A673 (cell line): ENCODE results near the gene MCTS1. TPM values are rescaled to one million over a fixed set of nuclear protein-coding genes. Genes with fewer than 3 reads are reported as not detected.
"Not testable (repeated sequence)": the region's sequence is repeated elsewhere in the genome, so short reads cannot be mapped to it uniquely, and the experiment has no call there.

Experiments used
- BruUV-seq: library from RNA; stranded (reverse); fragments of 400-500 nt; replicated peaks from 2 replicates; lab custom pipeline; 2021; lab: Mats Ljungman, UMichigan
- CTCF ChIA-PET: fragments of 300-600 bp; sonication (Branson Sonifier 250); formaldehyde crosslinking; loops from one replicate; lab custom pipeline; 2022; ENCODE audit warnings: antibody characterized with exemption; lab: Charles Lee
- POLR2A ChIA-PET: fragments of 300-600 bp; sonication (Branson Sonifier 250); formaldehyde crosslinking; loops from one replicate; lab custom pipeline; 2022; ENCODE audit warnings: antibody characterized with exemption; ENCODE audit not compliant: low non-redundant PET; lab: Charles Lee
- DNase-seq: peaks from one replicate; pipeline ENCODE4 v3.0.0-alpha.2; 2015; ENCODE audit warnings: low spot score
- H3K27ac ChIP-seq: fragments of 200-600 bp; sonication (generic); 2 replicates; pipeline ENCODE4 v1.5.1; 2016; ENCODE audit warnings: mixed run types, low read depth, mild to moderate bottlenecking, mixed read lengths, antibody characterized with exemption, low read length; ENCODE audit not compliant: poor library complexity, severe bottlenecking
- H3K27me3 ChIP-seq: fragments of 200-600 bp; sonication (generic); replicated peaks from 2 replicates; pipeline ENCODE4 v1.6.1; 2017; ENCODE audit warnings: mixed run types, low read depth, mild to moderate bottlenecking, mixed read lengths, antibody characterized with exemption, low read length; ENCODE audit not compliant: insufficient read depth, poor library complexity
- H3K36me3 ChIP-seq: fragments of 200-600 bp; sonication (generic); 2 replicates; pipeline ENCODE4 v1.6.1; 2016; ENCODE audit warnings: mixed run types, mild to moderate bottlenecking, mixed read lengths, antibody characterized with exemption, low read length; ENCODE audit not compliant: insufficient read depth, poor library complexity, severe bottlenecking
- H3K4me1 ChIP-seq: fragments of 200-600 bp; sonication (generic); 2 replicates; pipeline ENCODE4 v1.6.1; 2017; ENCODE audit warnings: mixed run types, mild to moderate bottlenecking, mixed read lengths, antibody characterized with exemption, low read length; ENCODE audit not compliant: insufficient read depth, poor library complexity, severe bottlenecking
- H3K4me3 ChIP-seq: fragments of 200-600 bp; sonication (generic); 2 replicates; pipeline ENCODE4 v1.5.1; 2016; ENCODE audit warnings: low read depth, mixed run types, mild to moderate bottlenecking, mixed read lengths, low read length; ENCODE audit not compliant: poor library complexity, severe bottlenecking
- H3K9me3 ChIP-seq: fragments of 200-600 bp; sonication (generic); 2 replicates; pipeline ENCODE4 v1.6.1; 2016; ENCODE audit warnings: mixed run types, low read depth, mild to moderate bottlenecking, mixed read lengths, antibody characterized with exemption, low read length; ENCODE audit not compliant: poor library complexity, severe bottlenecking
- CTCF ChIP-seq: fragments of 300-800, 200-600 bp; sonication (generic); conservative IDR thresholded peaks from 2 replicates; pipeline ENCODE4 v1.5.1; 2017; ENCODE audit warnings: low read depth, mild to moderate bottlenecking, antibody characterized with exemption, low read length, moderate library complexity, mixed read lengths
- EZH2 ChIP-seq: fragments of 200-600 bp; sonication (generic); IDR thresholded peaks from 2 replicates; pipeline ENCODE4 v1.6.1; 2017; ENCODE audit warnings: borderline replicate concordance, low read depth, mild to moderate bottlenecking, mixed read lengths, antibody characterized with exemption, low read length; ENCODE audit not compliant: poor library complexity, severe bottlenecking
- intact Hi-C: fragments of 100-400 bp; cut with micrococcal nuclease; formaldehyde crosslinking; loops from one replicate; pipeline ENCODE4 v1.10.0; 2022; ENCODE audit not compliant: unreplicated experiment
- total RNA-seq: library from RNA; stranded (reverse); gene quantifications from 2 replicates; pipeline ENCODE4 v1.2.3, GENCODE V29; 2021

The MCTS1 gene
- total RNA-seq, 1 experiment from 2014 or later: 62.3 TPM

GRCh38 chrX:120638619-120639018, 34.7 kb downstream of the MCTS1 start:
- intact Hi-C loops: no loop called here
- BruUV-seq: no TSS peak

GRCh38 chrX:120642871-120643270, 39.0 kb downstream of the MCTS1 start:
- no peak overlapping the region for H3K4me3 ChIP-seq

More at GRCh38 chrX:120638619-120639018, 34.7 kb downstream of the MCTS1 start:
- Histone ChIP-seq H3K27me3 (no peaks in the 10 kb centered on the region), H3K27ac (no peak overlapping the region), H3K36me3 (no peaks in the 10 kb centered on the region), H3K4me3 (no peak overlapping the region), H3K9me3 (no peaks in the 10 kb centered on the region), H3K4me1 (no peaks in the 10 kb centered on the region)
- ChIA-PET CTCF (no interaction called here), POLR2A (no interaction called here)
- no peak for TF ChIP-seq EZH2
- TF ChIP-seq CTCF: no peak
- no peak for DNase-seq

GRCh38 chrX:120647127-120647526, 43.2 kb downstream of the MCTS1 start:
- H3K9me3 ChIP-seq: no peaks in the 10 kb centered on the region
- no peaks in the 10 kb centered on the region for H3K36me3 ChIP-seq
- intact Hi-C loops: no loop called here
- no peak overlapping the region for H3K4me3 ChIP-seq
- H3K4me1 ChIP-seq: no peaks in the 10 kb centered on the region
- POLR2A ChIA-PET: no interaction called here
- DNase-seq: no peak
- TF ChIP-seq EZH2 (no peak), CTCF (no peak)
- BruUV-seq: no TSS peak
- CTCF ChIA-PET: no interaction called here
- no peaks in the 10 kb centered on the region for H3K27me3 ChIP-seq
- H3K27ac ChIP-seq: no peak overlapping the region

More at GRCh38 chrX:120642871-120643270, 39.0 kb downstream of the MCTS1 start:
- no peaks in the 10 kb centered on the region for H3K9me3 ChIP-seq
- H3K27ac ChIP-seq: no peak overlapping the region
- H3K36me3 ChIP-seq: no peaks in the 10 kb centered on the region
- POLR2A ChIA-PET: no interaction called here
- no peaks in the 10 kb centered on the region for H3K27me3 ChIP-seq
- CTCF ChIA-PET: no interaction called here
- TF ChIP-seq EZH2: no peak
- TF ChIP-seq CTCF: no peak
- DNase-seq: no peak
- H3K4me1 ChIP-seq: no peaks in the 10 kb centered on the region
- no TSS peak for BruUV-seq
- intact Hi-C loops: no loop called here

- H3K27me3 ChIP-seq, H3K4me3 ChIP-seq, POLR2A ChIA-PET, intact Hi-C loops, CTCF ChIA-PET, H3K36me3 ChIP-seq, H3K9me3 ChIP-seq, BruUV-seq, H3K4me1 ChIP-seq, DNase-seq, H3K27ac ChIP-seq: not testable (repeated sequence)
Measured at GRCh38 chrX:120652256-120652655, 48.4 kb downstream of the MCTS1 start.
